ENCODE results near the gene HECTD3.

The HECTD3 gene

GRCh38 chr1:45010855-45011811 lies at the start of gene HECTD3:
HECTD3 (minus strand) TSS chr1:45011324; CDS start chr1:45011257, 67 bp downstream.
- DNase-seq = peak; percentile 88

- no peak for DNase-seq
Measured at GRCh38 chr1:45059829-45060228, 48.7 kb upstream of the HECTD3 start.

- DNase-seq = no peak
Measured at GRCh38 chr1:45057542-45057941, 46.4 kb upstream of the HECTD3 start.

- no peak for DNase-seq
Measured at GRCh38 chr1:45051005-45051772, 40.1 kb upstream of the HECTD3 start.

GRCh38 chr1:45047032-45047431 lies 35.9 kb upstream of the HECTD3 start:
- DNase-seq = no peak

- no peak for DNase-seq
Measured at GRCh38 chr1:45044916-45045315, 33.8 kb upstream of the HECTD3 start.

- no peak for DNase-seq
Measured at GRCh38 chr1:45043094-45043493, 32.0 kb upstream of the HECTD3 start.

GRCh38 chr1:45040297-45040696 lies 29.2 kb upstream of the HECTD3 start:
- DNase-seq = no peak

- DNase-seq = no peak
Measured at GRCh38 chr1:45038661-45039364, 27.7 kb upstream of the HECTD3 start.

- no peak for DNase-seq
Measured at GRCh38 chr1:45038240-45038639, 27.1 kb upstream of the HECTD3 start.

- DNase-seq = no peak
Measured at GRCh38 chr1:45037456-45037855, 26.3 kb upstream of the HECTD3 start.

GRCh38 chr1:45035631-45036301 lies 24.6 kb upstream of the HECTD3 start:
- no peak for DNase-seq

- DNase-seq = no peak
Measured at GRCh38 chr1:45033356-45033755, 22.2 kb upstream of the HECTD3 start.

GRCh38 chr1:45032837-45033236 lies 21.7 kb upstream of the HECTD3 start:
- no peak for DNase-seq

- no peak for DNase-seq
Measured at GRCh38 chr1:45026446-45026845, 15.3 kb upstream of the HECTD3 start.

- DNase-seq = no peak
Measured at GRCh38 chr1:45023663-45024062, 12.5 kb upstream of the HECTD3 start.

- DNase-seq = no peak
Measured at GRCh38 chr1:45018599-45019230, 7.6 kb upstream of the HECTD3 start.

GRCh38 chr1:45016767-45017166 lies 5.6 kb upstream of the HECTD3 start:
- no peak for DNase-seq

GRCh38 chr1:45016090-45016697 lies 5.1 kb upstream of the HECTD3 start:
- DNase-seq = no peak

GRCh38 chr1:45015683-45016082 lies 4.6 kb upstream of the HECTD3 start:
- DNase-seq = no peak

GRCh38 chr1:45014321-45015028 lies 3.4 kb upstream of the HECTD3 start:
- peak; percentile 88 for DNase-seq

All from right hindlimb (tissue), 1 donor.